GM15510 (cell line): ENCODE data around the gene S100A16.

Experiments
- POLR2A ChIP-seq: IDR thresholded peaks from 3 replicates; pipeline ENCODE4 v1.6.1; 2011; ENCODE audit warnings: borderline replicate concordance; ENCODE audit not compliant: insufficient read length; ENCODE audit errors: extremely low read depth

The S100A16 gene

GRCh38 chr1:153646672-153647345 is 33.9 kb upstream of the S100A16 start:
- TF ChIP-seq POLR2A: no peak

- no peak for TF ChIP-seq POLR2A
These were observed 30.9 kb upstream of the S100A16 start for GRCh38 chr1:153643816-153644215.

GRCh38 chr1:153643100-153643499 is 30.2 kb upstream of the S100A16 start:
- no peak for TF ChIP-seq POLR2A

GRCh38 chr1:153642161-153642560 is 29.2 kb upstream of the S100A16 start:
- TF ChIP-seq POLR2A: no peak

- TF ChIP-seq POLR2A: no peak
These were observed 27.9 kb upstream of the S100A16 start for GRCh38 chr1:153640861-153641260.

- TF ChIP-seq POLR2A: no peak
These were observed 26.3 kb upstream of the S100A16 start for GRCh38 chr1:153639280-153639679.

GRCh38 chr1:153638261-153638660 is 25.3 kb upstream of the S100A16 start:
- TF ChIP-seq POLR2A: no peak

GRCh38 chr1:153636312-153636711 is 23.4 kb upstream of the S100A16 start:
- no peak for TF ChIP-seq POLR2A

- TF ChIP-seq POLR2A: no peak
These were observed 22.9 kb upstream of the S100A16 start for GRCh38 chr1:153635872-153636271.

GRCh38 chr1:153633754-153634665 is 21.1 kb upstream of the S100A16 start, which contains the start of gene CHTOP:
TSS of gene CHTOP (plus strand) at chr1:153634066. CDS start at chr1:153636589, 2,523 bp downstream.
- peak; percentile 90 for TF ChIP-seq POLR2A

- TF ChIP-seq POLR2A: no peak
These were observed 20.3 kb upstream of the S100A16 start for GRCh38 chr1:153633161-153633753.

GRCh38 chr1:153631047-153632022 is 18.4 kb upstream of the S100A16 start:
- TF ChIP-seq POLR2A: no peak

- no peak for TF ChIP-seq POLR2A
These were observed 17.4 kb upstream of the S100A16 start for GRCh38 chr1:153630384-153630783.

- no peak for TF ChIP-seq POLR2A
These were observed 17.0 kb upstream of the S100A16 start for GRCh38 chr1:153629971-153630370.
